PFSK-1 (cell line): Measurements from ENCODE around the gene EHMT2.

Experiments used
- POLR2AphosphoS5 ChIP-seq: IDR thresholded peaks from 2 replicates; pipeline ENCODE4 v1.6.1; 2012; ENCODE audit warnings: low read depth, mild to moderate bottlenecking, control low read depth, low read length, moderate library complexity
- REST ChIP-seq, 2 experiments: IDR thresholded peaks; 2 replicates each; pipeline versions ENCODE4 v1.6.1 to v1.8.0; 2011 to 2012; ENCODE audit warnings: low read depth in 2 of 2, low read length in 2 of 2, control low read depth in 1 of 2, inconsistent platforms in 1 of 2, mild to moderate bottlenecking in 1 of 2, moderate library complexity in 1 of 2; ENCODE audit not compliant: insufficient read depth in 1 of 2
- SIN3A ChIP-seq: IDR thresholded peaks from 2 replicates; pipeline ENCODE4 v1.6.1; 2012; ENCODE audit warnings: mild to moderate bottlenecking, low read length, moderate library complexity, borderline replicate concordance; ENCODE audit not compliant: insufficient read depth
- TAF1 ChIP-seq: IDR thresholded peaks from 2 replicates; pipeline ENCODE4 v1.6.1; 2012; ENCODE audit warnings: low read length, control low read depth, borderline replicate concordance; ENCODE audit not compliant: insufficient read depth

- TF ChIP-seq REST (IDR thresholded peaks at IDR 0.05; ENCODE audit: insufficient read depth in 1 of 2, low read depth in 2 of 2, low read length in 2 of 2) (no peak), TAF1 (no peak), POLR2AphosphoS5 (no peak), SIN3A (no peak)
These were observed 22.3 kb upstream of the EHMT2 start for GRCh38 chr6:31919624-31920303.
